Liver (tissue), 3 donors: ENCODE results near the gene DCX.

ENCODE experiments used
- FOXA1 ChIP-seq: IDR thresholded peaks from 2 replicates; pipeline ENCODE4 v1.6.1; 2016; ENCODE audit warnings: antibody characterized with exemption
- GABPA ChIP-seq, 2 donors: IDR thresholded peaks in 1 of 2; conservative IDR thresholded peaks in 1 of 2; 2 replicates each; pipeline ENCODE4 v1.6.1; 2016; ENCODE audit warnings: antibody characterized with exemption in 2 of 2, mild to moderate bottlenecking in 1 of 2, moderate library complexity in 1 of 2
- JUND ChIP-seq, 2 donors: IDR thresholded peaks; 2 replicates each; pipeline ENCODE4 v1.6.1; 2016; ENCODE audit warnings: antibody characterized with exemption in 2 of 2
- RAD21 ChIP-seq, 2 donors: IDR thresholded peaks; 2 replicates each; pipeline ENCODE4 v1.6.1; 2016; ENCODE audit warnings: antibody characterized with exemption in 2 of 2, mild to moderate bottlenecking in 2 of 2
- SP1 ChIP-seq: IDR thresholded peaks from 2 replicates; pipeline ENCODE4 v1.6.1; 2018; ENCODE audit warnings: antibody characterized with exemption, mild to moderate bottlenecking
- TAF1 ChIP-seq: conservative IDR thresholded peaks from 2 replicates; pipeline ENCODE4 v1.6.1; 2016; ENCODE audit warnings: antibody characterized with exemption, mild to moderate bottlenecking
- TF ChIP-seq, protein P1 (sequence below): fragments of 150-350 bp; IDR thresholded peaks from 2 replicates; pipeline ENCODE4 v1.5.1; 2017; ENCODE audit warnings: improper control_type of control experiment, low read depth, low read length; ENCODE audit not compliant: missing input control
- TF ChIP-seq, protein P2 (sequence below): IDR thresholded peaks from 2 replicates; pipeline ENCODE4 v1.6.1; 2016; ENCODE audit warnings: antibody characterized with exemption
- TF ChIP-seq, protein P3 (sequence below): IDR thresholded peaks from 2 replicates; pipeline ENCODE4 v1.6.1; 2016; ENCODE audit warnings: antibody characterized with exemption
- TF ChIP-seq, protein P4 (sequence below): IDR thresholded peaks from 2 replicates; pipeline ENCODE4 v1.6.1; 2016; ENCODE audit warnings: antibody characterized with exemption, mild to moderate bottlenecking
- donor health status: healthy.
- donor health status: healthy.

DNA sequence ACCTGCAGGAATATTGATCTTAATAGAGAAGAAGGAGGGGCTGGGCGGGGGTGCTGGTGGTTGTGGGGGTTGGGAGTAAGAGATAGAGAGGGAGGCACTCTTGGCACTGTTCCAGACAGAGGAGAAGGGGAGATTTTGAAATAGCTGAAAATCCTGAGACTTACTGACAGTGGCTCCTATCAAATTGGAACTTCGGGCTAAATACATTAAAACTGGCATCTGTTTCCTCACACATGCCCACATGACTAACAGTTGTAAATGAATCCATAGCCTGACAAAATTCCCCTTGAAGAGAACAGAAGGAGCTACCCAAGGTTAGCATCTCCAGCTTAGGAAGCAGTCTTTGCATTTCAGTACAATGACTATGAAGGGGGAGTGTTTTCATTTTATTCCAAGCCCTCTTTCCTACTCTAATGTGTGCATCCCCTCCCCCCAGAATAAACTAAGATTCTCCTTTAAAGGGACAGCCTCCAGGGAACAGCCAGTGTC lies 1.4 kb downstream of the DCX start:
- TF ChIP-seq, protein P1, sequence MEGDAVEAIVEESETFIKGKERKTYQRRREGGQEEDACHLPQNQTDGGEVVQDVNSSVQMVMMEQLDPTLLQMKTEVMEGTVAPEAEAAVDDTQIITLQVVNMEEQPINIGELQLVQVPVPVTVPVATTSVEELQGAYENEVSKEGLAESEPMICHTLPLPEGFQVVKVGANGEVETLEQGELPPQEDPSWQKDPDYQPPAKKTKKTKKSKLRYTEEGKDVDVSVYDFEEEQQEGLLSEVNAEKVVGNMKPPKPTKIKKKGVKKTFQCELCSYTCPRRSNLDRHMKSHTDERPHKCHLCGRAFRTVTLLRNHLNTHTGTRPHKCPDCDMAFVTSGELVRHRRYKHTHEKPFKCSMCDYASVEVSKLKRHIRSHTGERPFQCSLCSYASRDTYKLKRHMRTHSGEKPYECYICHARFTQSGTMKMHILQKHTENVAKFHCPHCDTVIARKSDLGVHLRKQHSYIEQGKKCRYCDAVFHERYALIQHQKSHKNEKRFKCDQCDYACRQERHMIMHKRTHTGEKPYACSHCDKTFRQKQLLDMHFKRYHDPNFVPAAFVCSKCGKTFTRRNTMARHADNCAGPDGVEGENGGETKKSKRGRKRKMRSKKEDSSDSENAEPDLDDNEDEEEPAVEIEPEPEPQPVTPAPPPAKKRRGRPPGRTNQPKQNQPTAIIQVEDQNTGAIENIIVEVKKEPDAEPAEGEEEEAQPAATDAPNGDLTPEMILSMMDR: no peak
- TF ChIP-seq, protein P2, sequence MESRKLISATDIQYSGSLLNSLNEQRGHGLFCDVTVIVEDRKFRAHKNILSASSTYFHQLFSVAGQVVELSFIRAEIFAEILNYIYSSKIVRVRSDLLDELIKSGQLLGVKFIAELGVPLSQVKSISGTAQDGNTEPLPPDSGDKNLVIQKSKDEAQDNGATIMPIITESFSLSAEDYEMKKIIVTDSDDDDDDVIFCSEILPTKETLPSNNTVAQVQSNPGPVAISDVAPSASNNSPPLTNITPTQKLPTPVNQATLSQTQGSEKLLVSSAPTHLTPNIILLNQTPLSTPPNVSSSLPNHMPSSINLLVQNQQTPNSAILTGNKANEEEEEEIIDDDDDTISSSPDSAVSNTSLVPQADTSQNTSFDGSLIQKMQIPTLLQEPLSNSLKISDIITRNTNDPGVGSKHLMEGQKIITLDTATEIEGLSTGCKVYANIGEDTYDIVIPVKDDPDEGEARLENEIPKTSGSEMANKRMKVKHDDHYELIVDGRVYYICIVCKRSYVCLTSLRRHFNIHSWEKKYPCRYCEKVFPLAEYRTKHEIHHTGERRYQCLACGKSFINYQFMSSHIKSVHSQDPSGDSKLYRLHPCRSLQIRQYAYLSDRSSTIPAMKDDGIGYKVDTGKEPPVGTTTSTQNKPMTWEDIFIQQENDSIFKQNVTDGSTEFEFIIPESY: no peak
- TF ChIP-seq, protein P3, sequence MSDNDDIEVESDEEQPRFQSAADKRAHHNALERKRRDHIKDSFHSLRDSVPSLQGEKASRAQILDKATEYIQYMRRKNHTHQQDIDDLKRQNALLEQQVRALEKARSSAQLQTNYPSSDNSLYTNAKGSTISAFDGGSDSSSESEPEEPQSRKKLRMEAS: no peak
- no peak for TF ChIP-seq TAF1
- TF ChIP-seq, protein P4, sequence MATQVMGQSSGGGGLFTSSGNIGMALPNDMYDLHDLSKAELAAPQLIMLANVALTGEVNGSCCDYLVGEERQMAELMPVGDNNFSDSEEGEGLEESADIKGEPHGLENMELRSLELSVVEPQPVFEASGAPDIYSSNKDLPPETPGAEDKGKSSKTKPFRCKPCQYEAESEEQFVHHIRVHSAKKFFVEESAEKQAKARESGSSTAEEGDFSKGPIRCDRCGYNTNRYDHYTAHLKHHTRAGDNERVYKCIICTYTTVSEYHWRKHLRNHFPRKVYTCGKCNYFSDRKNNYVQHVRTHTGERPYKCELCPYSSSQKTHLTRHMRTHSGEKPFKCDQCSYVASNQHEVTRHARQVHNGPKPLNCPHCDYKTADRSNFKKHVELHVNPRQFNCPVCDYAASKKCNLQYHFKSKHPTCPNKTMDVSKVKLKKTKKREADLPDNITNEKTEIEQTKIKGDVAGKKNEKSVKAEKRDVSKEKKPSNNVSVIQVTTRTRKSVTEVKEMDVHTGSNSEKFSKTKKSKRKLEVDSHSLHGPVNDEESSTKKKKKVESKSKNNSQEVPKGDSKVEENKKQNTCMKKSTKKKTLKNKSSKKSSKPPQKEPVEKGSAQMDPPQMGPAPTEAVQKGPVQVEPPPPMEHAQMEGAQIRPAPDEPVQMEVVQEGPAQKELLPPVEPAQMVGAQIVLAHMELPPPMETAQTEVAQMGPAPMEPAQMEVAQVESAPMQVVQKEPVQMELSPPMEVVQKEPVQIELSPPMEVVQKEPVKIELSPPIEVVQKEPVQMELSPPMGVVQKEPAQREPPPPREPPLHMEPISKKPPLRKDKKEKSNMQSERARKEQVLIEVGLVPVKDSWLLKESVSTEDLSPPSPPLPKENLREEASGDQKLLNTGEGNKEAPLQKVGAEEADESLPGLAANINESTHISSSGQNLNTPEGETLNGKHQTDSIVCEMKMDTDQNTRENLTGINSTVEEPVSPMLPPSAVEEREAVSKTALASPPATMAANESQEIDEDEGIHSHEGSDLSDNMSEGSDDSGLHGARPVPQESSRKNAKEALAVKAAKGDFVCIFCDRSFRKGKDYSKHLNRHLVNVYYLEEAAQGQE: no peak
- no peak for TF ChIP-seq RAD21 (IDR thresholded peaks at IDR 0.05)
- no peak for TF ChIP-seq GABPA (IDR thresholded peaks at IDR 0.05 in 1 of 2, conservative IDR thresholded peaks at IDR 0.05 in 1 of 2)
- TF ChIP-seq SP1: no peak
- no peak for TF ChIP-seq FOXA1
- TF ChIP-seq JUND (IDR thresholded peaks at IDR 0.05): no peak
